ENCODE results near the gene AKAP7.
A peak's percentile ranks its signal among the peaks of the same experiment; 100 is the strongest.
"Not testable (repeated sequence)": the region's sequence is repeated elsewhere in the genome, so short reads cannot be mapped to it uniquely, and the experiment has no call there.

The AKAP7 gene

GRCh38 chr6:131258816-131259476, 123.7 kb downstream of the AKAP7 start:
- no peak for DNase-seq

GRCh38 chr6:131260960-131261359, 125.7 kb downstream of the AKAP7 start:
- not testable (repeated sequence) for DNase-seq

- peak; percentile 8 for DNase-seq
Measured at GRCh38 chr6:131262060-131262459, 126.8 kb downstream of the AKAP7 start.

- DNase-seq, result no peak
Measured at GRCh38 chr6:131265939-131266338, 130.7 kb downstream of the AKAP7 start.

DNA sequence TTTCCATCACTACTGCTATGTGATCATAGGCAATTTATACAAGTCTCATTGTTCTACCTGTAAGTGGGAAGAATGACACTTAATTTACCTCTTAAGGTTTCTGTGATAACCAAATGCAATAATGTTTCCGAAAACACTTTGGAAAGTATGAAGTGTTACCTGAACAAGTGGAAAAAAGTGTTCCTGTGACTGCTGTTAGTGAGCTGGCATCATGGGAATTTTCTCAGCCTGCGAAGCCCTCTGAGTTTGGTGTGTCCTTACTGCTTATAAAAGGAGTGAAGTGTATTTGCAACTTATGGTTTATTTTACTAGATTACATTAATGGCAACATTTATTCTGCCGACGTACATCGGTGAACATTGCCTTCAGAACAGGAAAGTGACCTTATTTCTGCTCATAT, 133.0 kb downstream of the AKAP7 start:
- no peak for DNase-seq

DNA sequence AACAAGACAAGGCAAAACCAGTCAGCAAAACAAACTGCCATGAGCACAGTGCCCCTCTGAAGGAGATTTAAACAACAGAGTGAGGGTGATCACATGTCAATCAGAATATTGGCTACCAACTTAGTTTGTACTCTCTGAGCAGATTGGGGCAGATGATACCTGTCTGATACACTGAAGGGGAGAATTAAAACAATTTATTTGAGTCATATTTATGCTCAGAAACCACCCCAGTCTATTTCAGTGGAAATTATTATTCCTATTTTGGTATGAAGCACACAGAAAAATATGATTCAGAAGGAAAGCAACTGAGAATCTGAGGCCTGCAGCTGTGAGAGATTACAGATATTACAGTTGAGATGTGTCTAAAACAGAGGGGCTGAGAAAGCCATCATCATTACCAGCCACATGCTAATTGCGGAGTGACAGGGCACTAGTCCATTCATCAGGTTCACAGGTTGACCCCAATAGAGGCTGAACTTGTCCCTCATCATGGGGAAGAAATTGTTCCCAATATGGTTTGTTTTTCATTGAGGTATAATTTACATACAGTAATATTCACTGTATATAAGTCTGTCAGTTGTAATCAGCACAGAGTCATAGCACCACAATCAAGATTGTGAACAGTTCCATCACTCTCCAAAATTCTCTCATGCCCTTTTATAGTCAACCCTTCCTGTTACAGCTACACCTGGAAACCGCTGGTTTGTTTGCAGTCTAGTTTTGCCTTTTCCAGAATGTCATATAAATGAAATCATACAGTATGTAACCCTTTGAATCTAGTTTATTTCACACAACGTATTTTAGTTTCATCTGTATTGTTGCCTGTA, 134.5 kb downstream of the AKAP7 start:
- no peak for DNase-seq

DNA sequence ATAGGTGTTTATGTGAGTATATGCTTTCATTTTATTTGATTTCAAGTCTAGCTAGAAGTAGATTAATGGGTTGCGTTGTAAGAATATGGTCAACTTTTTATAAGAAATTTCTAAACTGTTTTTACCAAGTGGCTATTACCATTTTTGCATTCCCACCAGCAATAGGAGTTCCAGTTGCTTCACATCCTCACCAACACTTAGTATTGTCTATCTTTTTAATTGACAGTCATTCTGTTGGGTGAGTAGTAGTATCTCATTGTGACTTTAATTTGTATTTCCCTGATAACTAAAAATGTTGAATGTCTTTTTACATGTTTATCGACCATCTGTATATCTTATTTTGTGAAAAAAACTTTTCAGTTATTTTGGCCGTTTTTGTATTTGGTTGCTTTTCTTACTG, 135.3 kb downstream of the AKAP7 start:
- no peak for DNase-seq

GRCh38 chr6:131275273-131275672, 140.0 kb downstream of the AKAP7 start:
- DNase-seq, result no peak

GRCh38 chr6:131277591-131277990, 142.3 kb downstream of the AKAP7 start:
- no peak for DNase-seq

- no peak for DNase-seq
Measured at GRCh38 chr6:131281471-131282270, 146.4 kb downstream of the AKAP7 start.

GRCh38 chr6:131282365-131282764, 147.1 kb downstream of the AKAP7 start:
- no peak for DNase-seq

GRCh38 chr6:131283466-131284175, 148.4 kb downstream of the AKAP7 start:
- no peak for DNase-seq

GRCh38 chr6:131285548-131285947, 150.3 kb downstream of the AKAP7 start:
- no peak for DNase-seq

DNA sequence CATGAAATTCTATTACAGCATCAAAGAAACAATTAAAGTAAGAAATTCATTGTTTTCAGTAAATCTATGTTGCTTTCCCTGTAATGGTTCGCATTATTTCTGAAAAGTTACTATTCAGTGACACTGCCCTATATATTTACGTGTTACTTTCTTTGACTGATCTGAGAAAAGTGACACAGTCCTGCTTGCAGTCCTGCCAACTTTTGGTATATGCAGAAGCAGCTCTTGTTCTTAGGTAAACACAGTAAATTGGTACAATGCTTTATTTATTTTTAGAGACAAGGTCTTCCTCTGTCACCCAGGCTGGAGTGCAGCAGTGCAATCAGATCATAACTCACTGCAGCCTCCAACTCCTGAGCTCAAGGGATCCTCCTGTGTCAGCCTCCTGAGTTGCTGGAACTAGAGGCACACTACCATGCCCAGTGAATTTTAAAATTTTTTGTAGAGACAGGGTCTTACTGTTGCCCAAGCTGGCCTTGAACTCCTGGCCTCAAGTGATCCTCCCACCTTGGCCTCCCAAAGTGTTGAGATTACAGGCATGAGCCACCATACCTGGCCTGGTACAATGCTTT, 151.3 kb downstream of the AKAP7 start:
- DNase-seq, result no peak

DNA sequence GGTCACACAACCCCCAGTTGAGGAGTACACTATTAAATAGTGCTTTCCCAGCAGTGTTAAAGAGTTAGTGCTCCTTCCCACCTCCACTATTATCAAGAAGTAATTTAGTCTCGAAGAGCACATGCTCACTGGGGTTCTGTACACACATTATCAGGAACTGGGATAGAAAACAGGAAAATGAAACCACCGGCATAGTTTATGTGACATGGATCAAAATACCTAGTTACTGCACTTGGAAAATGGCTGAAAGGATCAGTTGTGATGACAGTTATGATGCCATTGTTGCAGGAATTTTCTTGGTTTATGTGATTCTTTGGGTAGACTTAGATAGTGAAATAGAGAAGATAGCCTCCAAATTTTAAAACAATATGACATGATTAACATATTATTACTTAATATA, 152.9 kb downstream of the AKAP7 start:
- DNase-seq, result no peak

DNA sequence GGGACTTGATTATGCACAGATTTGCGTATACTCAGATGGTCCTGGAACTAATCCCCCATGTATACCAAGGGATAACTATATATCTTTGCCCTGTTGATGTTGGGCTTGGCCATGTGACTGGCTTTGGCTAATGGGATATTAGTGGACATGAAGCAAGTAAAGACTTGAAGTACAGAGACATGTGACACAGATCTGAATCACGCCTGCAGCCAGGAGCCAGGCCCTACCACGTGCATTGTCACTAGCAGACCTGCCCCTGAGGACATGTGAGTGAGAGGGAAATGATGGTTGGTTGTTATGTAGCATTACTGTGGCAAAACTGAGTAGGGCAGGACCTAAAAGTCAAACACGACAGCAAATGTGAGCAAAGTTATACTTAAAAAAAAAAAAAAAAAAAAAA, 155.7 kb downstream of the AKAP7 start:
- no peak for DNase-seq

GRCh38 chr6:131292145-131292938, 157.1 kb downstream of the AKAP7 start:
- DNase-seq, result peak; percentile 1

- DNase-seq, result no peak
Measured at GRCh38 chr6:131293472-131293911, 158.2 kb downstream of the AKAP7 start.

- no peak for DNase-seq
Measured at GRCh38 chr6:131295081-131295480, 159.8 kb downstream of the AKAP7 start.

- DNase-seq, result not testable (repeated sequence)
Measured at GRCh38 chr6:131300826-131301225, 165.6 kb downstream of the AKAP7 start.

- no peak for DNase-seq
Measured at GRCh38 chr6:131303338-131303930, 168.2 kb downstream of the AKAP7 start.
